CD4-positive, alpha-beta T cell treated with Interleukin-4 for 1 hour (primary cell): ENCODE results near the gene PRDM7.

ENCODE experiments used
- DNase-seq, 2 donors: peaks; one replicate each; pipeline ENCODE4 v3.0.0-alpha.2; 2020 to 2022

The PRDM7 gene

GRCh38 chr16:90033387-90033786 is 43.7 kb downstream of the PRDM7 start:
- DNase-seq = no peak

- DNase-seq = no peak
These were observed 44.3 kb downstream of the PRDM7 start for GRCh38 chr16:90032674-90033331.

DNA sequence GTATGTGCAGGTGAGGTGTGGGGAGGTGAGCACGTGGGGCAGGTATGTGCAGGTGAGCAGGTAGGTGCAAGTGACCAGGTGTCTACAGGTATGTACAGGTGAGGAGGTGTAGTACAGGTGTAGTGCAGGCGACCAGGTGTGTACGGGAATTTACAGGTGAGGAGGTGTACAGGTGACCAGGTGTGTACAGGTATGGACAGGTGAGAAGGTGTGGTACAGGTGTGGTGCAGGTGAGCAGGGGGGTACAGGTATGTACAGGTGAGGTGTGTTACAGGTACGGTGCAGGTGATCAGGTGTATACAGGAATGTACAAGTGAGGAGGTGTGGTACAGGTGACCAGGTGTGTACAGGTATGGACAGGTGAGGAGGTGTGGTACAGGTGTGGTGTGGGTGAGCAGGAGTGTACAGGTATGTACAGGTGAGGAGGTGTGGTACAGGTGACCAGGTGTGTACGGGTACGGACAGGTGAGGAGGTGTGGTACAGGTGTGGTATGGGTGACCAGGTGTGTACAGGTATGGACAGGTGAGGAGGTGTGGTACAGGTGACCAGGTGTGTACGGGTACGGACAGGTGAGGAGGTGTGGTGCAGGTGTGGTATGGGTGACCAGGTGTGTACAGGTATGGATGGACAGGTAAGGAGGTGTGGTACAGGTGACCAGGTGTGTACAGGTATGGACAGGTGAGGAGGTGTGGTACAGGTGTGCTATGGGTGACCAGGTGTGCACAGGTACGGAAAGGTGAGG is 45.0 kb downstream of the PRDM7 start:
- no peak for DNase-seq

GRCh38 chr16:90031186-90031930 is 45.8 kb downstream of the PRDM7 start:
- no peak for DNase-seq

DNA sequence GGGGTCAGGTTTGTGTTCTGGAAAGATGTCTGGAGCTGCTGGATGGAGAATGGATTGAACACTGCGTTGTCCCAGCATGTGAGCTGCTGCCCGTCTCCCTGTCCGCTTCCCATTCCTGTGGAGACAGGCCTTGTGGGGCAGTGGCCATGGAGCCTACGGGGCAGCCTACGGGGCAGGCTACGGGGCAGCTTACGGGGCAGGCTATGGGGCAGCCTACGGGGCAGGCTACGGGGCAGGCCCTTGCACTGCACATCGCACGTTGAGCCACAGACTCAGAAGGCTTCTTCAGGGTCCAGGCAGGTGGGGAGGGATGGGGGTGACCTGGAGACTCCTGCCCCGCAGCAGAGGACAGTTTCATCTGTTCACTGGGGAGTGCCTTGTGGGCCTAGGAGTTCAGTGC is 48.1 kb downstream of the PRDM7 start:
- DNase-seq = no peak

DNA sequence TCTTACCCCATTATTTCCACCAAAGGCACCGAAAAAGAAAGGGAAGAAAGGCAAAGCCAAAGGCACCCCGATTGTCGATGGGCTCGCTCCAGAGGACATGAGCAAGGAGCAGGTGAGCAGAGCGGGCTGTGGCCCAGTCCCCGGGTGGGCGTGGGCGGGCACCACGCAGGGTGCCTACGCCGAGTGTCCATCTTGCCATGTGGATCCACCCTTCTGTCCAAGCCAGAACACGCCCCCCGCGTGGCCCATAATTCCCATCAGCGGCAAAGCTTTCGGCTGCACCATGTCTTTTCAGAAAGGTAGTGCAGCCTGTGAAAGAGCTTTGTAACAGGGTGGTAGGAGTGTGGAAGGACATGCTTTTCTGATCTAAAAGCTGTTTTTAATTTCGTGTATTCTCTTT is 49.5 kb downstream of the PRDM7 start:
- DNase-seq = no peak

DNA sequence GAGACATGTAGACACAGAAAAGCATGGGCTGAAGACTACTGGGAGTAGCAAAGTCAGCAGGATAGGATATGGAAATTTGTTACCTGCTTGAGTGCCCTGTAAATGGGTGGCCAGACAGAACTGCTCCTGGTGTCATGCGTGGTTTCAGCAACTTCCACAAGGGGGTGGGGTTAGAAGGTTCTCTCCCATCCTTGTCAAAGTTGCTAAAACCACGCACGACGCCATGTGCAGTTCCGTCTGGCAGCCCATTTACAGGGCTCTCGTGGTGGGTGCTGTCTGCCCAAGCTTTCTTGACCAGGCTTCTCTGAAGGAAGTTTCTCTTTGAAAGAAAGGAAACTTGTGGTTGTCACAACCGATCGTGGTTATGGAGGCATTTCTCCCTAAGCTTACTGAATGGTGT is 51.0 kb downstream of the PRDM7 start:
- no peak for DNase-seq

DNA sequence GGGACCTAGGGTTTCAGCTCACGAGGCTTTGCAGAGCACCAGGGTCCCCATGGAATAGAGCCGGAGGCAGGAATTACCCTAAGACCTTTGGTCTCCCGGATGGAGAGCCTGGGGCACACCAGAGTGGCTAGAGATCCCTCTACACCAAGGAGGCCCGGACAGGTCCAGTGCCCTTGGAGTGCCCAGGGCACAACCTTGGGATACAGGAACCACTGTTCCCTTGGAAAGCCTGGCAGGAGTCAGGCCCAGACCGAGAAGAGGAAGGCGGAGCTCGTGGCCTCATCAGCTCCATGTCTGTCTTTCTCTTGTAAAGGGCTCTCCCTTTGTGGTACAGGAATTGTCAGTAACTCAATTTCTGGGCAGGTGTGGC is 54.1 kb downstream of the PRDM7 start:
- no peak for DNase-seq

DNA sequence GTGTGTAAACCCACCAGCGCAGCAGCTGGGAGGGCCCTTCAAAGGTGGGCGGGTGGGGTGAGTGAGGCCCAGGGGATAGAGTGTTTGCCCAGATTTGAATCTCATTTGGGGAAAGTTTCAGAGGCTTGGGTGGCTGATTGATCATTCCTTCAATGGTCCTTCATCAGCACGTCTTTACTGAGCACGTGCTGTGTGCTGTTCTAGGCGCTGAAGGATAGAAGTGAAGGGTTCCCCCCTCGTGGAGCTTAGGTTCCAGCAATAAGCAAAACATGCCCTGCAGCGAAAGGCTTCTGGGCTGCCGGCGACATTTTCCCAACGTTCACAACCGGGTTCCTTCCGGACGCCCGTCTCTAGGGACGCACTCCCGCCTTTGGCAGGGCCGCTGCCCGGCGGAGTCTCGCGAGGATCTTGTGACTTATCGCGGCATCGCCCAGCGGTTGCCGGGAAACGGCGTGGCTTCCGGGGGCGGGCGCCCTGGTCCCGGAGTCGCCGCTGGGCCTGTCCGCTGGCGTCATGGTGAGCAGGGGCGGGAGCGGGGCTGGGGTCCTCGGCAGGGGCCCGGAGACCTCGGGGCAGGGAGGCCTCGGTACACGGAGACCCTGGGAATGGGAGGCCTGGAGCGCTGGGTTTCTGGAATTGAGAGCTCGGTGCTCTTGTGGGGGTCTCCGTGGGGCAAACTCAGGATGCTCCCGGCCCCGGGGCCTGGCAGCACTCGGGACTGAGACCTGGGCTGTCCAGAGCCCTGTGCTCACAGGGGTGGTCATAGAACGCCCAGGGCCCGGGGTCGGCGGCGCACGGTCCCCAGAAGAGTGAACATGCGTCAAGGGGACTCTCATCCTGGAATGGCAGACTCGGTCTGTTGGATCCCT is 54.7 kb downstream of the PRDM7 start:
- DNase-seq = peak; percentile 81 to 83

GRCh38 chr16:90020838-90021382 is 56.2 kb downstream of the PRDM7 start:
- DNase-seq = no peak

GRCh38 chr16:90020260-90020837 is 56.8 kb downstream of the PRDM7 start:
- DNase-seq = no peak

GRCh38 chr16:90019543-90020259 is 57.4 kb downstream of the PRDM7 start:
- peak; percentile 44 to 52 for DNase-seq

GRCh38 chr16:90018652-90019542 is 58.2 kb downstream of the PRDM7 start, which contains the start of gene DBNDD1:
TSS of gene DBNDD1 (minus strand) at chr16:90019456. CDS start at chr16:90019341, 115 bp downstream.
- DNase-seq = no peak

DNA sequence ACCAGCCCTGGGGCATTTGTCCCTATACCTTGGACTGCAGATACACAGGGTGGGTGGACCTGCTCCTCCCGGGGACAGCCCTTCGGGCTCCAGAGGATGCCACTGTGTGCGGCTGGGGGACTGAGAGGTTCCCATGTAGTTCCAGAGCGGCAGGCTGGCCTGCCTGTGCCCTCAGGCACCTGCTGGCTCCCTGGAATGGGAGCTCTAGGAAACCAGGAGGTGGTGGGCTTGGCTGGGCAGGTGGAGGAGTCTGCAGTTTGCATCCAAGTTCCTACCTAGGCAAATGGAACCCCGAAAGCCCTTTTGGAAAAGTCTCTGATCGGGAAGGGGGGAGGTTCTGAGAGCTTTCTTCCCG is 58.9 kb downstream of the PRDM7 start:
- no peak for DNase-seq

GRCh38 chr16:90016339-90016950 is 60.7 kb downstream of the PRDM7 start:
- DNase-seq = no peak

GRCh38 chr16:90015586-90016338 is 61.4 kb downstream of the PRDM7 start:
- DNase-seq = no peak

- no peak for DNase-seq
These were observed 64.0 kb downstream of the PRDM7 start for GRCh38 chr16:90012991-90013745.

GRCh38 chr16:90011908-90012501 is 65.1 kb downstream of the PRDM7 start:
- no peak for DNase-seq
